Testis (tissue), 3 donors: ENCODE data around the gene AKAP6. TPM values are rescaled to one million over a fixed set of nuclear protein-coding genes. Genes with fewer than 3 reads are reported as not detected.

Experiments
- DNase-seq: peaks from one replicate; pipeline ENCODE4 v3.0.0-alpha.2; 2019
- H3K27ac ChIP-seq, 2 donors: fragments of 200-600 bp; sonication (generic); one replicate each; pipeline ENCODE4 v1.5.1; 2019
- H3K27me3 ChIP-seq: fragments of 200-600 bp; sonication (generic); one replicate; pipeline ENCODE4 v1.5.1; 2019
- H3K36me3 ChIP-seq: fragments of 200-600 bp; sonication (generic); one replicate; pipeline ENCODE4 v1.5.1; 2017; ENCODE audit warnings: low read depth; ENCODE audit errors: missing control alignments
- H3K4me1 ChIP-seq: fragments of 200-600 bp; sonication (generic); one replicate; pipeline ENCODE4 v1.5.1; 2019
- H3K4me3 ChIP-seq, 2 donors: fragments of 200-600 bp; sonication (generic); one replicate each; pipeline ENCODE4 v1.5.1; 2017 to 2019
- H3K9me3 ChIP-seq: fragments of 200-600 bp; sonication (generic); one replicate; pipeline ENCODE4 v1.5.1; 2017
- CTCF ChIP-seq, 3 experiments: fragments of 450-650 bp in 2 of 3; fragments of 200-600 bp in 1 of 3; sonication (generic) in 1 of 3; IDR thresholded peaks; one replicate each; pipeline ENCODE4 v1.5.1; 2016 to 2019; ENCODE audit warnings: antibody characterized with exemption in 3 of 3, mild to moderate bottlenecking in 2 of 3, moderate library complexity in 1 of 3
- POLR2A ChIP-seq: fragments of 450-650 bp; IDR thresholded peaks from one replicate; pipeline ENCODE4 v1.6.1; 2017; ENCODE audit warnings: antibody characterized with exemption, mild to moderate bottlenecking, moderate library complexity
- WGBS, 2 donors: methylation state at CpG; one replicate each; pipeline ENCODE4 v1.1.5; 2018; 5-methylcytosine and 5-hydroxymethylcytosine counted together
- intact Hi-C: fragments of 100-400 bp; cut with DNase I; formaldehyde crosslinking; loops from one replicate; pipeline ENCODE4 v1.15.1; 2023; ENCODE audit warnings: low total_unique reads
- polyA plus RNA-seq: library from polyadenylated mRNA; stranded (reverse); fragments of 350-450 nt; fragmentation: Illumina TruSeq; extraction: RNeasy Lipid Tissue Mini Kit (QIAGEN cat#74804); gene quantifications from one replicate; pipeline ENCODE4 v1.2.3, GENCODE V29; 2014; ENCODE audit warnings: low read depth, low replicate concordance; ENCODE audit not compliant: insufficient read depth
- total RNA-seq, 2 donors: library from RNA; depleted of rRNA; stranded (reverse); fragments of >200 nt; gene quantifications; one replicate each; pipeline ENCODE4 v1.2.3, GENCODE V29; 2016

Gene AKAP6
- total and polyA plus RNA-seq, 3 donors from 2014 or later: 26.6 to 30.9 (median 30.9) TPM

DNA sequence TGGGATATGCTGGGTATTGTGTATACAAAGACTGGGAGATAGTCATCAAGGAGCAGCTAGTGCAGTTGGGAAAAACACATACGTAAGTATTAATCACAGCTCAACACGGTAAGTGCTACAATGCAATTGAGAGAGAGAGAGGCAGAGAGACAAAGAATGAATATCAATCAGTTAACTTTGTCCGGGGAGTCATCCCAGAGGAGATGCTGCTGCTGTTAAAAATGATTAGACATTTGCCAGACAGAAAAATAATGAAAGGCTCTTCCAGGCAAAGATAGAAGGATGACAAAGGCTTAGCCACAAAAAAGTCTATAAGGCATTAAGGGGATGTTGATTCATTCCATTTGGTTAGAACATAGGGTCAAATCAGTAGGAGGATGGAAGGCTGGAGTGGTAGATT, 45.1 kb downstream of the AKAP6 start:
- Histone ChIP-seq H3K4me1 (no peaks in the 10 kb centered on the region), H3K4me3 (no peak overlapping the region), H3K27ac (no peak overlapping the region), H3K27me3 (no peaks in the 10 kb centered on the region), H3K36me3 (no peaks in the 10 kb centered on the region), H3K9me3 (no peaks in the 10 kb centered on the region)
- TF ChIP-seq CTCF (IDR thresholded peaks at IDR 0.05) (no peak), POLR2A (no peak)
- intact Hi-C loops: no loop called here
- WGBS, 2 donors: 78 to 80% methylated on average over 3 of the region's 3 CpGs
- DNase-seq: no peak

DNA sequence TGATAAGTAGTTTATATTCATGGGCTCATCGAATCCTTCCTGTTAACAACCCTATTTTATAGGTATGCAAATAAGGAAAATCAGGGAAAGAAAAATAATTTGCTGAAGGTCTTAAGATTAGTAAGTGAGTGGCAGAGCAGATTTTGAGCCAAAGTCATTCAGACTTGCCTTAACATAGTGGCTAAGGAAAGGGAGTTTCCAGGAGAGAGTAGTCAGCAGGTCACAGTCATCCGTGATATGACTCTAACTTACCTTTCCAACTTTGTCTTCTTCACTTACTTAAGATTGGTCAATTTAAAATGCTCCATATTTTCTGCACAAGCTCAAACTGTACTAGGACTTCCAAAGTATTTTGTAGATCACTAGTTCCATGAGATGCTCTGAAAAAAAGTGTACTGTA, 46.6 kb downstream of the AKAP6 start:
- no peak for TF ChIP-seq POLR2A
- TF ChIP-seq CTCF (IDR thresholded peaks at IDR 0.05): no peak
- no peak for DNase-seq
- H3K36me3 ChIP-seq: no peaks in the 10 kb centered on the region
- no peaks in the 10 kb centered on the region for H3K9me3 ChIP-seq
- no peaks in the 10 kb centered on the region for H3K4me1 ChIP-seq
- 90 to 93% methylated on average over 2 of the region's 2 CpGs for whole genome bisulfite sequencing, 2 donors
- no peak overlapping the region for H3K27ac ChIP-seq
- H3K27me3 ChIP-seq: no peaks in the 10 kb centered on the region
- intact Hi-C loops: no loop called here
- H3K4me3 ChIP-seq: no peak overlapping the region

DNA sequence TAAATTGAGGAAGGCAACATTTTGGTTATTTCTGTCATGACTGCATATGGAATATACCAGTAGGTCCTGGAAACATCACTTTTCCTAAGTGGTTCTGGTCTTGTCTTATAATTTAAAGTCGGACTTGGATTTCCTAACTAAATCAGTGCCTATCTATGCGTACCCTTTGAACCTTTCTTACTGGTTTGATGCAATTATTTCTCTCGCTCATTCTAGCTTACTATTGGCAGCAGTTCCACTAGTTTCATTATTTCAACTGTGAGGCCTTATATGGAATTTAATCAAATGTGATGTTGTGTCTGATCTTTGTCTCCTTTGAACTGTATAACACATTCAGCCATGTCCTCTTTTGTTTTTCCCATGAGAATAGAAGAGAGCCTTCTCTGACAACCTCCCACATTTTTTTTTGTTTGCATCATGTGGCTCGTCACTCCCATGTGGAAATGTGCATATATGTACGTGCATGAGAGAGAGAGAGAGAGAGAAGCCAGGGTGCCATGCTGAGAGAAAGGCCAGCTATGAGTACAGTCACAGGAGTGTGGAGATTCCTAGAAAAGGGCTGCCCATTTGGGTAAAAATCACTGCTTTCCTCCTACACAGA, 48.0 kb downstream of the AKAP6 start:
- H3K36me3 ChIP-seq: no peaks in the 10 kb centered on the region
- 75 to 85% methylated on average over 5 of the region's 5 CpGs for WGBS, 2 donors
- no peaks in the 10 kb centered on the region for H3K27me3 ChIP-seq
- no peaks in the 10 kb centered on the region for H3K4me1 ChIP-seq
- intact Hi-C loops: no loop called here
- H3K27ac ChIP-seq: no peak overlapping the region
- H3K4me3 ChIP-seq: no peak overlapping the region
- no peak for TF ChIP-seq CTCF (IDR thresholded peaks at IDR 0.05)
- TF ChIP-seq POLR2A: no peak
- no peak for DNase-seq
- H3K9me3 ChIP-seq: no peaks in the 10 kb centered on the region

DNA sequence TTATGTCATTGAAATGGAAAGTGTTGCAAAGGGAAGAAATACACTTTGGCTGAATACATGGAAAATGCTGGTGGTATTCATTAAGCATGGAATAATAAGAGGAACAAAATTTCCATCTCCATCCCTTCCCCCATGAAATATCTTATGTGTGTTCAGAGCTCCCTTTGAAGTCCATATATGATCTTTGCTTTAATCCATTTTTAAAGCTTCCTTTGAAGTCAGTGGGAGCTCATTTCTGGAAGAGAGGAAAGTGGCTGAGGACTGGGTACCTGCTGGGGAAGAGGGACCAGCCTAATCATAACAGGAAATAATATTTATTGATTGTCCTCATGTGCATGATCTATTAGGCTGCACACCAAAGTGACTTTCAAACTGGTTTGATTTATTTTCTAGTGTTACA, 49.2 kb downstream of the AKAP6 start:
- TF ChIP-seq POLR2A (no peak), CTCF (IDR thresholded peaks at IDR 0.05) (no peak)
- intact Hi-C loops: no loop called here
- H3K27me3 ChIP-seq: no peaks in the 10 kb centered on the region

DNA sequence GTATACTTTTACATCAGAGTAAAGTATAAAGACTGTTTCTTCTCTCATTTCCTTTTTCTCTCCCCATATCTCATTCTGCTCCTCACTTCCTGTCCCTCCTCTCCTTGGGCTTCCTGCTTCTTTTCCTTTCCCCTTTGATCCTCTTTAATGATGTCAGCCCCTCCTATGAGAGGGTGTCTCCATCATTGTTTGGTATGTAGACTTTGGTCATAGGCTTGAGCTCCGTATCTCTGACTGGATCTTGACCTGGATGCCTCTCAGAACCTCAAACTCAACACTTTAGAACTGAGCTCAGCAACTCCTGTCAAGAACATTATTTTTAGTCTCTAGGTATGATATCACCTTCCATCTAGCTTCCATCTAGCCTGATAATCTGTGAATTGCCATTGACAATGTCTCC, 50.3 kb downstream of the AKAP6 start:
- Histone ChIP-seq H3K9me3 (no peaks in the 10 kb centered on the region), H3K36me3 (no peaks in the 10 kb centered on the region), H3K27me3 (no peaks in the 10 kb centered on the region), H3K27ac (no peak overlapping the region), H3K4me3 (no peak overlapping the region), H3K4me1 (no peaks in the 10 kb centered on the region)
- intact Hi-C loops: no loop called here
- TF ChIP-seq CTCF (IDR thresholded peaks at IDR 0.05) (no peak), POLR2A (no peak)
- no peak for DNase-seq
- 80 to 93% methylated on average over 1 of the region's 1 CpG for WGBS, 2 donors

More for the DNA sequence above, 49.2 kb downstream of the AKAP6 start:
- Histone ChIP-seq H3K9me3 (no peaks in the 10 kb centered on the region), H3K36me3 (no peaks in the 10 kb centered on the region), H3K4me3 (no peak overlapping the region), H3K4me1 (no peaks in the 10 kb centered on the region), H3K27ac (no peak overlapping the region)
- no peak for DNase-seq
